GM19035 (cell line): Measurements from ENCODE around the gene OR51E2.
"Not testable (repeated sequence)": the region's sequence is repeated elsewhere in the genome, so short reads cannot be mapped to it uniquely, and the experiment has no call there.

ENCODE experiments used
- ATAC-seq: cut with Tn5 transposase; IDR thresholded peaks from one replicate; pipeline ENCODE4 v1.9.1; 2021; ENCODE audit not compliant: unreplicated experiment

OR51E2 gene, protein sequence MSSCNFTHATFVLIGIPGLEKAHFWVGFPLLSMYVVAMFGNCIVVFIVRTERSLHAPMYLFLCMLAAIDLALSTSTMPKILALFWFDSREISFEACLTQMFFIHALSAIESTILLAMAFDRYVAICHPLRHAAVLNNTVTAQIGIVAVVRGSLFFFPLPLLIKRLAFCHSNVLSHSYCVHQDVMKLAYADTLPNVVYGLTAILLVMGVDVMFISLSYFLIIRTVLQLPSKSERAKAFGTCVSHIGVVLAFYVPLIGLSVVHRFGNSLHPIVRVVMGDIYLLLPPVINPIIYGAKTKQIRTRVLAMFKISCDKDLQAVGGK

DNA sequence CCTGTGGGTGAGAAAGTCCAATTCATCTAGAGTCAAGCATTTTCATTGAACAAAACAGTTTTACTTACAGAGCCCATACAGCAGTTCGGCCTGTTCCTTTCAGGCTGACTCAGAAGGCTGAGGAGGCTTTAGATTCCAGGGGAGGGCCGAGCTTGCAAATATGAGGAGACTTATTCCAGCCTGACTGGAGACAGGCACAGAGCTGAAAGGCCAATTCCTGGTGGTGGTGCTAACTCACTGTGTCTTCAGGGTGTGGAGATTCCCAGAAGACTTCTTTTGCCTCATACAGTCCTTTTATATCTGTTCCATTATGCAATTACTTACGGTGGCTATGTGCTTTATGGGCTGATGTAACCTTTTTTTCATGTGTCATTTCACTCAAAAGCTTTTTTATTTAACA is at the start of gene OR51E2:
Gene OR51E2, minus strand, starts transcription at position 269 of the 400 bp plus-strand sequence. CDS start 15,142 bp downstream, outside the sequence.
- no peak for ATAC-seq

DNA sequence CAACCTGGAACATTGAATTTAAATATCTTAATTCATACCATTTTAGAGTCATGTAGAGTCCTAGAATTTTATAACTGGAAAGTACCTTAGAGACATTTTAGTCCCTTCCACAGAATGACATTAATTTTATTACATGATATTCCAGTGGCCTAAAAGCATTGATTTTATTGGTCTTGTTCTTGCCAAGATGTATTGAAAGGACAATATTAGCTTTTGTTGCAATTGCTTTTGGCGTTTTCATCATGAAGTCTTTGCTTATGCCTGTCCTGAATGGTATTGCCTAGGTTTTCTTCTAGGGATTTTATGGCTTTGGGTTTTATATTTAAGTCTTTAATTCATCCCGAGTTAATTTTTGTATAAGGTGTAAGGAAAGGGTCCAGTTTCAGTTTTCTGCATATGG is 43.1 kb upstream of the OR51E2 start:
- no peak for ATAC-seq

DNA sequence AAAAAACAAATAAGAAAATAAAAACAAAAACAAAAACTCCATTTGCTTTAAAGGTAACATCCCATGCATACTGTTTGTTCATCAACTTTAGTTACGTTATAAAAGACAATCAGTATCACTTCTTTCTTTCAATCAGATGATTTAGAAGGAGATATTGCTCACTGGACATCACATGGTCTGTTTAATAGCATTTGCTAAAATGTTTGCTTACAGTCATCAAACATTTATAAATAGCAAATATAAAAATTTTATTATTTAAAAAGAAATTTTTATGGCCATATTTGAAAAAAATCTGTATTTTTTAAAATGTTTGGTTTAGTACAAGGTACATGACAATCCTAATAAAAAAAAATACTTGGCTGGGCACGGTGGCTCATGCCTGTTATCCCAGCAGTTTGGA is 29.5 kb upstream of the OR51E2 start:
- ATAC-seq, result no peak

DNA sequence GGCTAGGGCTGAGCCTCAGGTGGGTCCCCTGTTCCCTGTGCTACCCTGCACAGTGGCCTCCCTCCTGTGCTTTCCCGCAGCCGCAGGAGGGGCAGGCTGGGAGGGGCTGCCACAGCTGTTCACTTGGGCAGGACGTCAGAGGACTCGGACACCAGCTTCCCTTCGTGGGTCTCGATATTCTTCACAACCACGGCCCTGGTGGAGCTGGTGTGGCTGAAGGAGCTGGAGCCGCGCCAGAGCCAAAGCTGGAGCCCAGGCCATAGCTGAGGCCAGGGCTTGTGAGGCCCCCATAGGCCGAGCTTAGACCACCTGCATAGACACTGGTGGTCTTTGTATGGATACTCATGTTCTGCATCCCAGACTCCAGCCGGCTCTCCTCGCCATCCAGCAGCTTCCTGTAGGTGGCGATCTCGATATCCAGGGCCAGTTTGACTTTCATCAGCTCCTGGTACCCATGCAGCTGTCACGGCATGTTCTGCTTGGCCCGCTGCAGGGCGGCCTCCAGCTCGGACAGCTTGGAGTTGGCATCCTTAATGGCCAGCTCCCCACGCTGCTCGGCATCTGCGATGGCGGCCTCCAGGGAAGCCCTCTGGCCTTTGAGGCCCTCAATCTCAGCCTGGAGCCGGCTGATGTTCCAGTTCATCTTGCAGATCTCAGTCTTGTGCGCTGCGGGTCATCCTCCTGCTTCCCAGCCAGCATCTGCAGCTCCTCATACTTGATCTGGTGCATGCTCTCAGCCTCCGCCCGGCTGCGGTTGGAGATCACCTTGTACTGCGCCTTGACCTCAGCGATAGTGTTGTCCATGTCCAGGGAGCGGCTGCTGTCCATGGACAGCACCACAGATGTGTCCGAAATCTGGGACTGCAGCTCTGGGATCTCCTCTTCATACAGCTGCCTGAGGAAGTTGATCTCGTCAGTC is 25.2 kb upstream of the OR51E2 start:
- not testable (repeated sequence) for ATAC-seq

DNA sequence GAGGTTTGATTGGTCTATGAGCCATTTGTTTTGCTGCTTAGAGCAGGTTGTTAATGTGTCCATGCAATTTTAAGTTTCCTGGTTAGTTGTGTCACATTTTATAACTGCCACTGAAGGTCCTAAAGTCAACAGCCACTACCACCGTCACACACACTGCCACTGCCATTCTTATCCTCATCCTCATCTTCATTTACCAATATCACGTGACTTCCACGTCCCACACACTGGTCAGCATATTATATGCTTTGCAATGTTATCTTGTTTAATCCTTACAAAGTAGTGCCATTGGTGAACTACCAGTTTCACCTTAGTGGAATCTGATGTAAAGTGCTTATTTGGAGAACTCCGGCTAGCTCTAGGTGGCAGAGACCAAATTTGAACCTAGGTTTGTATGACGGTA is 16.6 kb upstream of the OR51E2 start:
- ATAC-seq, result no peak

DNA sequence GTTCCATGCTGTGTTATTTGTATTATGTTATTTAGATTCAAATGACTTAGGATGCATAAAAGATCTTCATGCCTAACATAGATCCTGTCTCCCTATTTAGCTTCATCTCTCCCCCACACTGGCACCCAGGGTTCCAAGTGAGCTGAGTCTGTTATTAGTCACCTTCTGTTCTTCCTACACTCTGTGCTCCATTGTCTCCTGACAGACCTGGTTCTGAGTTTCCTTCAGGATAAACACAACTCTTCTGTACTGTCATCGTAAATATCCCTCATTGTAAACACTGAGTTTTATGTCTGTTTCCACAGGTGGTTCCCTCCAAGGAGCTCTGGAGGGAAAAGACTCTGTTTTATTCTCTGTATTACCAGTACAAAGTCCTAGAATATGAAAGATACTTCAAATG is 15.6 kb upstream of the OR51E2 start:
- ATAC-seq, result no peak

DNA sequence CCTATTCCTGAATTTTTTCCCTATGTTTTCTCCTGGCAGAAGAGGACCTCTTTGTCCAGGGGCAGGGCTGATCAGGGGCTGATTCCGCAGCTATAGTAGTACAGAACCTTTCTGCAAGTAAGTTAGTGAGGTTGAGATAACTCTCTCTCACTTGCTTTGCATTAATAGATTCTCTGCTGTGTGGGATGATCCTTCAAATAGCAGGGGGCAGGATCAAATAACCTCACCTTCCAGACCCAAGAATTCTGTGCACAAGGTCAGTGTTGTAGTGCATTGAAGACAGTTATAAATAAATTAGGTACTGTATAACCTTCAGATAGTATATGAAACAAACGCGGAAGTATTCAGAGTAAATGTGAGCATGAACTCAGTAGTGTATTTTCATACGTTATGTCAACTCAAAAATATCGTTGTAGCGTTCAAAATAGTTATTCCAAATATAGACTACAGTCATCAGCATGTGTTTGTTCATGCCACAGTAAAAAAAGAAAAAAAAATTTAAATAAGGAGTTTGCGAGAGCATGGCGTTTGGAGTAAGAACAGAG is 7.2 kb upstream of the OR51E2 start:
- ATAC-seq, result no peak

DNA sequence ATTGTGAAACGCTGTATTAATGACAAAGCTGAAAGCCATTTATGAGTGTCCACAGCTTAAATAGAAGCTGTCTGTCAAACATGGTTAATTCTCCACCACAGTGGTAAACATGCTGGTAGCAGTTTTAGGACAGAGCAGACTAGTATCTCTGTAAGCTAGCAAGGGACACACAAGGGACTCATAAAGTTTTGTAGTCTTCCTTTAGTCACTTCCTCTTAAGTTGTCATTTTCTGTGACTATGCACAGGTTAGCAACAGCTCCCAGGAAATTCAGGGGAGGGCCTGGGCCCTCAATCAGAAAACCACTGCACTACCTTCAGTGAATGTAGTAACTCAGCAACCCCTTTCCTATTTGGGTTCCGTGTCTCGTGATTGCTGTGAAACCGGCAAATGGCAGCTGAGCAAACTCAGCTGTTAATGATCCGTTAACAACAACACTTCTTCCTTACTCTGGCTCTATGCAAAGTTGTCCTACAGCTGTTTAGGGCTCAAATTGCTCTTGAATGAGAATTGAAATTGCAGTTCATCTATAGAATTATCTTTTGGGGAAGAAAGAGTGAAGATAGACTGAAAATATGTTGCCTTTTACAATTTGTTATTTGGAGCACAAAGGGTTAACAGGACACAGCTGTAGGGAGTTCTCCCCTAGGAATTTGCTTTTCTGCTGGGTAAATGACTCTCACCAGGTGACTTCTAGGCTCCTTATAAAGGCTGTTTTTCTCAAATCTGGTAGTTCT is 6.6 kb upstream of the OR51E2 start, which contains the start of gene MMP26:
Gene MMP26, plus strand, starts transcription at position 731 of the 736 bp plus-strand sequence.
- ATAC-seq, result no peak

DNA sequence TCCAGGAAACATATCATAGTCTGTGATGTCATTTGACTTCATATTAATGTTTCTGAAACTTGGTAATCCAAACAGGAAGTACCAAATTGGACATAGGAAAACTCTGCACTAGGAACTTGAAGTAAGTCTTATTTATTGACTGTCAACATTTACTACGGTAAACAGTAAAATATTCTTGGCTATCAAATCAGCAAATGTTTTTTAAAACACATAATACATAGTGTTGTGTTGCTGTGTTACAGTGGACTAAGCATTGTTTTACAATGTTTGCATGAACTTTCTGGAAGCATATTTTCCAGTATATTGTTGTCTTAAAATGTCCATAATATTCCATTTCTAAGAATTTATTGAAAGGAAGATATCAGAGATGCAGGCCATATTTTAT is 2.8 kb upstream of the OR51E2 start:
- ATAC-seq, result no peak

DNA sequence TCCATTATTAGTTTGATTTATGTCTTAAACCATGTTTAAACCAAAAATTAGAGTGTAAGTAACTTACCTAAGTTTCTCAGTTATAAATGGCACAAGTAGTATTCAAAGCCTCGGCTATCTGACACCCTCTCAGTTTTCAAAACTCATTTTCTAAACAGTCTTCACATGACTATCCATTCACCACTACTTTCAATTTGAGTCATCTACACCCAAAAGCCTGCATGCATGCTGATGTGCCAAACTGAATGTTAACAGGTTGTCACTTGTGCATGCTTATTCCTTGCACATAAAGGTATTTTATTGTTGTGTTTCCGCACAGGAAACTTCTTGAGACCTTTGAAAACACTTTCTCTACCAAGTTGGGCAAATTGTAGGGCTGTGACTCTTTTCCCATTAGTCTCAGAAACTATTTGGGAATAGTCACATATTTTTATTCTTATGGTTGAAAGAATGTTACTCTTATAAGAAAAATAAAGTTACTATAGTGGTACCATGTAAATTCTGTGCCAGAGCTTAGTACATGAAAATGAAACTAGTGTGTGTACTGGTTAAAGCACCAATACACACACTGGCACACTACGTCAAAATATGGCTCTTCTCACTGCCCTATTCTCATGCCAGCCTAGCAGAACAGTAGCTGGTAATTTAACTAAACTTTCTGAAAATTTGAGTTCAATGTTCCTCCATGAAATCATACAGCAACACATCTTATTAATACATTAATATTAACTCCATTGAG is 2.2 kb upstream of the OR51E2 start:
- ATAC-seq, result peak; percentile 94

DNA sequence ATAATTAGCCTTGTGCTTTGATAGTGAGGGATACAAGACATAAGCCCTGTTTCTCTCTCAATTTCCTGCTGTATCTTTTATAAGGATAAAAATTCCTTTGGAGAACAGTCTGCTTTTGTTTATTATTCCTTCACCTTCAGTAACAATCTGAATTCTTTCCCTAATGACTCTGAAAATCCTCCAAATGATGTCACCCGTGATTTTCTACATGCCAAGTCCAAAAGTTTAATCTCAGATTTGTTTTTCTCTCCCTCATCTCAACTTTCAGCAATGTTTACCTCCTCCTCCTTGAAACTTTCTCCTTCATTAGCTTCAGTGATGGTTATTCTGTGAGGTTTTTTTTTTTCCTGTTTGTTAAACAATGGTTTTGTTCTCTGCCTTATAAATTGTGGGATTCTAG is 2.2 kb downstream of the OR51E2 start:
- no peak for ATAC-seq

DNA sequence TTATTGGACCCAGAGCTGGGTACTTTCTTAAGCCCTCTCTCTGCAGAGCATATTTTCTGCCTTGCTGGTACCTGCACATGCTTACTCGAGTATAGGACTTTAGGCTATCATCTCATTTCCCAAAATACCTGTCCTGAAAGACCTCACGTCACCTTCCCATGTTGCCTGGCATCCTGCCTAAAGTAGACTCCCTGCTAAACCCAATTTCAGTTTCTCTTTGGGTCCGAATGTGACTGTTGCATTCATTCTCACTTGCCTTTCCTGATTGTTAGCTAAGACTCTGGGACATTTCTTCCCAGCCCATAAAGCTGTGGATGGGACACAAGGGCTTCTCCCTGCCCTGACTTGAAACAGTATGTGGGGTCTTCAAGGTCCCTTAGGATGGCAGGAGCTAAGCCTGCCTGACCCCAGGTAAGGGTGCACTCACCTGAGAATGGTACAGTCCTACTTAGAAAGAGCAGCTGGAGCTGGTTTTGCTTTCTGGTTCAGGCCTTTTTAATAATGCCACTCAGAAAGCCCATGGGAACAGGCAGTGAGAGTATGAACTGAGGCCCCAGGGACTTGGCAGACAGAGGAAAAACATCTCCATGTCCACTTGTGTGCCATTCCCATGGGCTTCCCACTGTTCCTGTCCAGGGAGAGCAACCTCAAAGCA is 12.9 kb downstream of the OR51E2 start:
- no peak for ATAC-seq

DNA sequence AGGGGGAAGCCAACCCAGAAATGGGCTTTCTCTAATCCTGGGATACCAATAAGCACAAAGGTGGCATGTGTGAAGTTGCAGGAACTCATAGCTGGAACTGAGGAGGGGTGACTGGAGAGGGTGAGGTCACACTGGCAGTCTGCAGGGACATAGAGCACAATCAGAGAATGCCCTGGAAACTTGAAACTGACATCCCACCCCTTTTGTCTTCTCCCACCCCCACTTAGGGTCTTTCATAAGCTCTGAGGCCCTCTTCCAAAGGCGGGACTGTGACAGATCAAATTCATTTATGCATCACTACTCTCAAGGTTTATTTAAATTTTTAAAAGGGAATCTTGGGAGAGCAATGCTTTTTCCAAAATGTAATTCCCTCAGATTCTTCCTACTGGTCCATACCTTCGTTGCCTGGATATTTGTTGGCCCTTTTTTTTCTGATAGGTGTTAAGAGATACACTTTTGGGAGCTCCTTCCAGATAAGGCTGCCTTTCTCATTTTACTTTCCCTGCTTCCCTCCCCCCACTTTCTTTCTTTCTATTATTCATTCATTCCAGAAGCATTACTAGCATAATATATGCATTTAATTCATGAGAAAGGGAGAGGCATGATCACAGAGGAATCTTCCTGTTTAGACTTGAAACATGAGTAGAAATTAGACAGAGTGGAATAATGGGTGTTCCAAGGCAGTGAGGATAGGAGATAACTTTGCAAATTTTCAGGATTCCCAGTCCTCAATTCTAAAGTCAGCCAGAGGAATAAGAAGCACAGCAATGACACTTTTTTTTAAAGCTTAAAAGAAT is 14.8 kb downstream of the OR51E2 start:
- ATAC-seq, result no peak

DNA sequence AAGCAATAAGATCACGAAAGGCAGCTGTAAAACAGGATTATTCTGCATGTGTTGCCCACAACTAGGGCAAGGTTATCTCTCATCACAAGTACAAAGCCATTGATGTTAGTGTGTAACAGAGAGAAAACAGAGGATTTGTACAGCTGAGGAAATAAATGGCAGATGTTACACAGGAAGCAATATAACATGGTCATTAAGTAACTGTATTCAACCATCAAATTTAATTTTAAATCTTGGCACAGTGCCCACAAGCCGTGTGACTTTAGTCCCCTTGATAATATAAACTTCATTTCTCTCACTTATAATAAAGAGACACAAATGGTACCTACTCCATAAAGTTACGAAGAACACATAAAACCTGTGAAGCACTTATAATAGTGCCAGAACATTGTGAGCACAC is 17.3 kb downstream of the OR51E2 start:
- no peak for ATAC-seq

DNA sequence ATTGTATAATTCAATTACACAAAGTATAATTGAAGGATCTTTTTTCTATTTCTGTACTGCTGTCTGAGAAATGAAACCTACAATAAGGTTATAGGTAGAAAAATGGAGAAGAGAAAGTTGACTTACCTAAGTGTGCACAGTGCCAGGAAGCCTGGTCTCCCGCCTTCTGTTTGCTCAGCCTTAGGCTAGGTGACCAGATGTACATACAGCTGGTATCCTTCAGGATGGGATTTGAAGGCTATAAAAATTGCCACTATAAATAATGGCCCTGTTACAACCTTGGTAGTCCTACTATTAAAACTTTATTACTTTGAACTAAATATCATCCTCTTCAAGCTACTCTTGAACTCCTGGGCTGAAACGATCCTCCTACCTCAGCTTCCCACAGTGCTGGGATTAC is 19.7 kb downstream of the OR51E2 start:
- ATAC-seq, result no peak

DNA sequence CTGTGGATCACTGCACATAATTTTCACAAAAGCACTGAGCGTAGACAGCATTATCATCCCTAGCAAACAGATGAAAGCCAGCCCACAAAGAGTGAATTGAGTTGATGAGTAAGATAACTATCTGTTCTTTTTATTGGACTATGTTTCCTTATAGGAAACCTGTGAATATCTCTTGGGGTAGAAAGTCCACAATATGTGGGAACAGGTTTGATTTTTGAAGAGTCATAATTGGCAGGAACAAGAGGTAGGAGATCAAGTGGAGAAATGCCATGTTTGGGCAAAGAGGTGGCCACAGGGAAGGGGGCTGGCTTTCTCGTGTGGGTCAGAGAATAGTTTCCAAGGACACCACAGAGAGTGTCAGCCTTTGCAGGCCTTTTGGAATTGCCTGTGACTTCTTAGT is 23.9 kb downstream of the OR51E2 start:
- ATAC-seq, result no peak

DNA sequence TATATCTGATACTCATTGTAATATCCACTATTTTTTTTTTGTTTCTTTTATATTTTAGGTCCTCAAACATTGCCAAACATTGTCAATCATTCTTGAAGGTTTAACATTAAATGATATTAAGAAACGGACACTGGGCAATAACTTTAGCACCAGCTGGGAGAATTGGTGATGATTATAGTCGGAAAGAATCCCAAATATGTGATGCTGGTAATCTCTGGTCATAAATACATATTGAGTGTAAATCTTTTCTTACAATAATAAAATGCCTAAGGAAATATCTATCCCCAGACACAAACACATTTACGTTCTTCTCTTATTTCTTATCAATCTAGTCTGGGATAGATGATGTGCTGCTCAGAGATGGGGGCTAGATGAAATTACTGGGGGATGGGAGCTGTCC is 25.2 kb downstream of the OR51E2 start:
- no peak for ATAC-seq

DNA sequence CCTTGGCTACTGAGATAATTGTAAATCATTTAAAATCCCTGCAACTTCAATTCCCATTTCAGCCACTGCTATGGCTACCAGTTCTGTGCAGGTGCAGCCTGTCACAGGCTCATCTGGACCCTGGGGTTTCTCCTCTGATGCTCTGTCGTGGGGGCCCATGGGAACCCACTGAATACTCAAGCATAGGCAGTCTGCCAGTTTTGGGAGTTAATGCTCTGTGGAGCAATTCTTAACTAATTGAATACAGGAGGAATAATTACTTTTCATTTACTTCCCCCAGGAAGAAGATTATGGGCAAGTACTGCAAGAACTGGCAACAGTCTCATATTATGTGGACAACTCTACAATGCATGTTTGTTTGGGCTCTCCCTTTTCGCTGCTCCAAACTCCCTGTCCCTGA is 25.9 kb downstream of the OR51E2 start:
- no peak for ATAC-seq

DNA sequence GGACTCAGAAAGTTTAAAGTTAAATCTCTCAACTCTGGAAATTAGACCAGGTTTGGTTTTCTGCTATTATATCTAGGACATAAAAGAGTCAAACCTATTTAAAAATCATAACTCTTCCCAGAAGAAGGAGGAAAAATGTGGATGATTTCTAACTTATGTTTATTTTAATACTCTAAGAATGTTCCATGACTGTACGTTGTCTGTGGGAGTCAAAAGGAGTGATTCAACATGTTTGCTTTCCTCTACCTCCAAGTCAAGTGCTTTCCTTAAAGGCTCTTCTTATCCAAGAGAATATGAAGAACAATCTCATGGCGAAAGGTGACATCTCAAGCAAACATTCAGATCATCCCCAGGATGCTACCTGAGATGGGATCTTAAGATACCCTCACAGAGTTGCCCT is 32.2 kb downstream of the OR51E2 start:
- ATAC-seq, result no peak
